Measurements from ENCODE around the gene SHLD2. TPM values are rescaled to one million over a fixed set of nuclear protein-coding genes. Genes with fewer than 3 reads are reported as not detected.
"Not testable (repeated sequence)": the region's sequence is repeated elsewhere in the genome, so short reads cannot be mapped to it uniquely, and the experiment has no call there.

The SHLD2 gene
- total and polyA plus RNA-seq, 10 donors = 10.8 to 38.5 (median 24.4) TPM

- TF ChIP-seq POLR2A (IDR thresholded peaks at IDR 0.05) = no peak
- no peak for TF ChIP-seq POLR2AphosphoS5 (IDR thresholded peaks at IDR 0.05)
- TF ChIP-seq CTCF (IDR thresholded peaks at IDR 0.05 in 8 of 11, conservative IDR thresholded peaks at IDR 0.05 in 3 of 11) = no peak
- WGBS, 5 donors = 88 to 100% (median 93%) methylated on average over 1 of the region's 1 CpG
- Histone ChIP-seq H3K4me1 (no peaks in the 10 kb centered on the region), H3K27me3 (replicated peaks in 1 of 7) (no peaks in the 10 kb centered on the region), H3K9me3 (no peaks in the 10 kb centered on the region), H3K4me3 (no peak overlapping the region), H3K27ac (no peak overlapping the region), H3K36me3 (peaks cover 8 to 100% (median 83%) of the 10 kb centered on the region in 6 donors)
- DNase-seq = no peak
- intact Hi-C loops (cut with DNase I; ENCODE audit: low total_unique reads) = no loop called here
Observed at GRCh38 chr10:87068281-87068680, 26.7 kb upstream of the SHLD2 start.

GRCh38 chr10:87072449-87072848 is 22.6 kb upstream of the SHLD2 start:
- Histone ChIP-seq H3K27ac (no peak overlapping the region), H3K36me3 (peaks cover 5 to 92% (median 60%) of the 10 kb centered on the region in 6 donors), H3K4me1 (peaks cover 0 to 7% (median 0%) of the 10 kb centered on the region in 6 donors), H3K4me3 (no peak overlapping the region), H3K9me3 (no peaks in the 10 kb centered on the region), H3K27me3 (replicated peaks in 1 of 7) (no peaks in the 10 kb centered on the region)
- WGBS, 5 donors = 62 to 84% (median 80%) methylated on average over 2 of the region's 2 CpGs
- no peak for DNase-seq
- intact Hi-C loops (cut with DNase I; ENCODE audit: low total_unique reads) = no loop called here
- TF ChIP-seq CTCF (IDR thresholded peaks at IDR 0.05 in 8 of 11, conservative IDR thresholded peaks at IDR 0.05 in 3 of 11) (no peak), POLR2A (IDR thresholded peaks at IDR 0.05) (no peak), POLR2AphosphoS5 (IDR thresholded peaks at IDR 0.05) (no peak)

GRCh38 chr10:87076421-87076820 is 18.6 kb upstream of the SHLD2 start:
- DNase-seq; H3K27me3 ChIP-seq (replicated peaks in 1 of 7); H3K4me3 ChIP-seq; H3K9me3 ChIP-seq; H3K27ac ChIP-seq; intact Hi-C loops (cut with DNase I; ENCODE audit: low total_unique reads); H3K4me1 ChIP-seq: not testable (repeated sequence)
- H3K36me3 ChIP-seq = peaks cover 0 to 52% (median 29%) of the 10 kb centered on the region in 6 donors
- 82 to 92% (median 85%) methylated on average over 2 of the region's 2 CpGs for WGBS, 5 donors

- WGBS, 5 donors = 86 to 88% (median 87%) methylated on average over 11 of the region's 11 CpGs
- Histone ChIP-seq H3K4me3 (no peak overlapping the region), H3K9me3 (no peaks in the 10 kb centered on the region), H3K36me3 (peaks cover 0 to 24% (median 7%) of the 10 kb centered on the region in 6 donors), H3K27ac (no peak overlapping the region), H3K4me1 (peaks cover 3 to 35% (median 19%) of the 10 kb centered on the region in 6 donors), H3K27me3 (replicated peaks in 1 of 7) (no peaks in the 10 kb centered on the region)
- DNase-seq = no peak
- TF ChIP-seq POLR2A (IDR thresholded peaks at IDR 0.05) (no peak), CTCF (IDR thresholded peaks at IDR 0.05 in 8 of 11, conservative IDR thresholded peaks at IDR 0.05 in 3 of 11) (no peak), POLR2AphosphoS5 (IDR thresholded peaks at IDR 0.05) (no peak)
- intact Hi-C loops (cut with DNase I; ENCODE audit: low total_unique reads) = no loop called here
Observed at GRCh38 chr10:87079106-87079836, 15.7 kb upstream of the SHLD2 start.

GRCh38 chr10:87080621-87081020 is 14.4 kb upstream of the SHLD2 start:
- DNase-seq; intact Hi-C loops (cut with DNase I; ENCODE audit: low total_unique reads); H3K27me3 ChIP-seq (replicated peaks in 1 of 7); H3K9me3 ChIP-seq; H3K27ac ChIP-seq; H3K4me3 ChIP-seq: not testable (repeated sequence)
- peaks cover 0 to 10% (median 2%) of the 10 kb centered on the region in 6 donors for H3K36me3 ChIP-seq
- 96 to 98% (median 97%) methylated on average over 6 to 29 of the region's 31 CpGs; no CpG with 5 or more reads in 1 of the 5 donors for WGBS, 5 donors
- H3K4me1 ChIP-seq = peaks cover 11 to 48% (median 30%) of the 10 kb centered on the region in 6 donors

GRCh38 chr10:87081574-87081973 is 13.4 kb upstream of the SHLD2 start:
- peak overlapping the region in 2 of 8 donors; percentile 33 to 53 for H3K27ac ChIP-seq
- H3K27me3 ChIP-seq (replicated peaks in 1 of 7); H3K4me3 ChIP-seq; intact Hi-C loops (cut with DNase I; ENCODE audit: low total_unique reads); DNase-seq; H3K9me3 ChIP-seq; H3K36me3 ChIP-seq: not testable (repeated sequence)
- peaks cover 11 to 55% (median 31%) of the 10 kb centered on the region in 6 donors for H3K4me1 ChIP-seq
- WGBS, 5 donors = 48 to 77% (median 71%) methylated on average over 1 to 2 of the region's 3 CpGs

- Histone ChIP-seq H3K4me1 (peaks cover 11 to 56% (median 32%) of the 10 kb centered on the region in 6 donors), H3K27ac (peak overlapping the region in 5 of 8 donors; percentile 18 to 53 (median 33))
- intact Hi-C loops (cut with DNase I; ENCODE audit: low total_unique reads); H3K36me3 ChIP-seq; H3K27me3 ChIP-seq (replicated peaks in 1 of 7); H3K4me3 ChIP-seq; H3K9me3 ChIP-seq; DNase-seq: not testable (repeated sequence)
- 83 to 100% (median 93%) methylated on average over 1 of the region's 1 CpG for WGBS, 5 donors
Observed at GRCh38 chr10:87082219-87082618, 12.8 kb upstream of the SHLD2 start.
